Renal cortex interstitium (tissue), 11 donors: ENCODE data around the gene TRAFD1. TPM values are rescaled to one million over a fixed set of nuclear protein-coding genes. Genes with fewer than 3 reads are reported as not detected.
A peak's percentile ranks its signal among the peaks of the same experiment; 100 is the strongest.

ENCODE experiments used
- DNase-seq, 11 donors: peaks; one replicate each; pipeline ENCODE4 v3.0.0-alpha.2; 2013; ENCODE audit warnings: low read depth in 9 of 11, low spot score in 4 of 11; ENCODE audit errors: extremely low read depth in 1 of 11
- polyA plus RNA-seq, 3 donors: library from polyadenylated mRNA; unstranded; fragments of 120-200 nt; gene quantifications; one replicate each; pipeline ENCODE4 v1.2.1, GENCODE V29; 2013; ENCODE audit not compliant: insufficient read length in 3 of 3

Gene TRAFD1
- polyA plus RNA-seq, 3 donors, result 35.0 to 42.2 (median 39.0) TPM

GRCh38 chr12:112188130-112188830 lies 62.9 kb downstream of the TRAFD1 start:
- no peak for DNase-seq

- DNase-seq, result no peak
These were observed 65.1 kb downstream of the TRAFD1 start for GRCh38 chr12:112190231-112191025.

- DNase-seq, result no peak
These were observed 65.8 kb downstream of the TRAFD1 start for GRCh38 chr12:112191201-112191600.

- DNase-seq, result no peak
These were observed 66.5 kb downstream of the TRAFD1 start for GRCh38 chr12:112191840-112192321.

- DNase-seq, result no peak
These were observed 67.1 kb downstream of the TRAFD1 start for GRCh38 chr12:112192475-112192874.

- DNase-seq, result no peak
These were observed 69.4 kb downstream of the TRAFD1 start for GRCh38 chr12:112194601-112195247.

GRCh38 chr12:112196196-112196875 lies 71.0 kb downstream of the TRAFD1 start:
- DNase-seq, result no peak

GRCh38 chr12:112198120-112198733 lies 72.9 kb downstream of the TRAFD1 start:
- DNase-seq, result peak in 9 of 11 donors; percentile 17 to 49 (median 33)

GRCh38 chr12:112199136-112199535 lies 73.8 kb downstream of the TRAFD1 start:
- no peak for DNase-seq

Other genes starting within 250 kb of the TRAFD1 start
- 10 to 100 TPM; 25.2 to 37.1 (median 32.0) TPM for gene TMEM116, start 112.4 kb upstream of the TRAFD1 start, polyA plus RNA-seq
- gene ERP29, start 112.1 kb upstream of the TRAFD1 start, polyA plus RNA-seq, result 100 to 1,000 TPM; 158 to 172 (median 165) TPM
- 10 to 100 TPM; 18.0 to 27.4 (median 21.4) TPM for gene NAA25, start 16.8 kb upstream of the TRAFD1 start, polyA plus RNA-seq